Endodermal cell (in vitro differentiated cells): ENCODE data around the gene PTMS. TPM values are rescaled to one million over a fixed set of nuclear protein-coding genes. Genes with fewer than 3 reads are reported as not detected.
"Not testable (repeated sequence)": the region's sequence is repeated elsewhere in the genome, so short reads cannot be mapped to it uniquely, and the experiment has no call there.

Experiments used
- DNase-seq: peaks from one replicate; pipeline ENCODE4 v3.0.0-alpha.2; 2017
- H3K27ac ChIP-seq: 2 replicates; pipeline ENCODE4 v1.5.1; 2013; ENCODE audit warnings: mild to moderate bottlenecking, low read depth, low read length, moderate library complexity
- H3K27me3 ChIP-seq: 2 replicates; pipeline ENCODE4 v1.6.1; 2013; ENCODE audit warnings: mild to moderate bottlenecking, low read length, moderate library complexity; ENCODE audit not compliant: insufficient read depth, control insufficient read depth, poor library complexity, severe bottlenecking
- H3K36me3 ChIP-seq: 2 replicates; pipeline ENCODE4 v1.7.0; 2013; ENCODE audit warnings: mild to moderate bottlenecking, low read length, moderate library complexity; ENCODE audit not compliant: control insufficient read depth, insufficient read depth
- H3K4me1 ChIP-seq: one replicate; pipeline ENCODE4 v1.7.0; 2013; ENCODE audit warnings: low read length; ENCODE audit not compliant: control insufficient read depth, insufficient read depth
- H3K4me3 ChIP-seq: 2 replicates; pipeline ENCODE4 v1.5.1; 2013; ENCODE audit warnings: mild to moderate bottlenecking, low read length, moderate library complexity
- H3K9ac ChIP-seq: 2 replicates; pipeline ENCODE4 v1.6.1; 2013; ENCODE audit warnings: mild to moderate bottlenecking, low read length, moderate library complexity; ENCODE audit not compliant: poor library complexity, severe bottlenecking; ENCODE audit errors: extremely low read depth
- H3K9me3 ChIP-seq: 2 replicates; pipeline ENCODE4 v1.6.1; 2013; ENCODE audit warnings: mild to moderate bottlenecking, low read length, moderate library complexity; ENCODE audit not compliant: control insufficient read depth
- H3K27ac Mint-ChIP-seq: 2 replicates; pipeline ENCODE4 v1.8.0; 2020; ENCODE audit warnings: mixed read lengths
- H3K27me3 Mint-ChIP-seq: 2 replicates; pipeline ENCODE4 v1.8.0; 2021; ENCODE audit warnings: mild to moderate bottlenecking, mixed read lengths; ENCODE audit not compliant: insufficient read depth
- H3K36me3 Mint-ChIP-seq: 2 replicates; pipeline ENCODE4 v1.8.0; 2020; ENCODE audit warnings: low read depth, mixed read lengths
- H3K4me1 Mint-ChIP-seq: 2 replicates; pipeline ENCODE4 v1.8.0; 2020; ENCODE audit warnings: mixed read lengths
- H3K4me3 Mint-ChIP-seq: 2 replicates; pipeline ENCODE4 v1.8.0; 2020; ENCODE audit warnings: mild to moderate bottlenecking, moderate library complexity, mixed read lengths
- H3K9me3 Mint-ChIP-seq: 2 replicates; pipeline ENCODE4 v1.8.0; 2020; ENCODE audit warnings: mild to moderate bottlenecking, mixed read lengths
- CTCF ChIP-seq: fragments of 200-600 bp; sonication (generic); conservative IDR thresholded peaks from 2 replicates; pipeline ENCODE4 v1.5.0; 2021; ENCODE audit warnings: antibody characterized with exemption, mild to moderate bottlenecking
- WGBS, 2 experiments: methylation state at CpG; one replicate each; pipeline versions ENCODE4 v1.1.5 to v1.1.7; 2013; ENCODE audit warnings: missing lambda C conversion rate in 2 of 2, mixed read lengths in 1 of 2; ENCODE audit not compliant: insufficient coverage in 1 of 2, insufficient read length in 1 of 2; 5-methylcytosine and 5-hydroxymethylcytosine counted together
- total RNA-seq, 2 donors: library from RNA; stranded (reverse); fragmentation: NEBNext Ultra II Directional in 1 of 2; extraction: Animal tissue kit (Norgen Biotek cat#: 25700) in 1 of 2; gene quantifications; 2 replicates in 1 of 2; 3 replicates in 1 of 2; pipeline ENCODE4 v1.2.1, GENCODE V29; 2021

PTMS gene
- total RNA-seq, 2 donors from 2014 or later = 637 to 888 TPM

GRCh38 chr12:6735448-6736191 lies 30.5 kb upstream of the PTMS start:
- Histone ChIP-seq H3K27ac (no peak overlapping the region), H3K4me3 (no peak overlapping the region), H3K9me3 (no peaks in the 10 kb centered on the region), H3K4me1 (no peaks in the 10 kb centered on the region), H3K9ac (no peak overlapping the region), H3K27me3 (no peaks in the 10 kb centered on the region), H3K36me3 (peaks cover 8% of the 10 kb centered on the region)
- Mint-ChIP-seq H3K4me1 (peaks cover 2% of the 10 kb centered on the region), H3K27me3 (no peaks in the 10 kb centered on the region), H3K9me3 (peaks cover 2% of the 10 kb centered on the region), H3K4me3 (no peak overlapping the region), H3K27ac (peak overlapping the region; percentile 56), H3K36me3 (peaks cover 22% of the 10 kb centered on the region)
- peak; percentile 86 for DNase-seq
- TF ChIP-seq CTCF = peak; percentile 96
- WGBS, 2 experiments = 57 to 69% methylated on average over 4 to 8 of the region's 8 CpGs

GRCh38 chr12:6736754-6737153 lies 29.4 kb upstream of the PTMS start:
- Histone ChIP-seq H3K27me3 (no peaks in the 10 kb centered on the region), H3K9ac (no peak overlapping the region), H3K9me3 (no peaks in the 10 kb centered on the region), H3K4me1 (no peaks in the 10 kb centered on the region), H3K4me3 (no peak overlapping the region), H3K27ac (no peak overlapping the region), H3K36me3 (no peaks in the 10 kb centered on the region)
- TF ChIP-seq CTCF = no peak
- H3K9me3 Mint-ChIP-seq = peaks cover 2% of the 10 kb centered on the region
- no peak overlapping the region for H3K4me3 Mint-ChIP-seq
- peaks cover 14% of the 10 kb centered on the region for H3K36me3 Mint-ChIP-seq
- H3K27me3 Mint-ChIP-seq = no peaks in the 10 kb centered on the region
- 90 to 100% methylated on average over 5 of the region's 5 CpGs for WGBS, 2 experiments
- peaks cover 2% of the 10 kb centered on the region for H3K4me1 Mint-ChIP-seq
- DNase-seq = no peak
- peak overlapping the region; percentile 44 for H3K27ac Mint-ChIP-seq

- not testable (repeated sequence) for H3K27me3 ChIP-seq, H3K4me3 ChIP-seq, H3K9ac ChIP-seq, H3K4me1 ChIP-seq, H3K9me3 Mint-ChIP-seq, H3K36me3 ChIP-seq, H3K27me3 Mint-ChIP-seq, DNase-seq, H3K9me3 ChIP-seq, H3K4me3 Mint-ChIP-seq, H3K27ac ChIP-seq
- WGBS, 2 experiments = 98% methylated on average over 10 of the region's 12 CpGs; no CpG with 5 or more reads in 1 of the 2 experiments
- peak overlapping the region; percentile 55 for H3K27ac Mint-ChIP-seq
- H3K4me1 Mint-ChIP-seq = peaks cover 13% of the 10 kb centered on the region
- H3K36me3 Mint-ChIP-seq = peaks cover 19% of the 10 kb centered on the region
These were observed 24.1 kb upstream of the PTMS start for GRCh38 chr12:6742080-6742479.
